Measurements from ENCODE around the gene DUSP14.

DUSP14 gene

GRCh38 chr17:37493249-37494027, 3.7 kb downstream of the DUSP14 start:
- DNase-seq (ENCODE audit: low read depth), result peak; percentile 96
- TF ChIP-seq CTCF (IDR thresholded peaks at IDR 0.05; ENCODE audit: insufficient read depth, low read depth, low read length, missing control alignments), result no peak
- H3K4me3 ChIP-seq (ENCODE audit: low read length), result no peak overlapping the region

GRCh38 chr17:37494401-37494831, 4.7 kb downstream of the DUSP14 start:
- no peak for TF ChIP-seq CTCF (IDR thresholded peaks at IDR 0.05; ENCODE audit: insufficient read depth, low read depth, low read length, missing control alignments)
- H3K4me3 ChIP-seq (ENCODE audit: low read length), result no peak overlapping the region
- DNase-seq (ENCODE audit: low read depth), result no peak

GRCh38 chr17:37494971-37495370, 5.3 kb downstream of the DUSP14 start:
- no peak for DNase-seq (ENCODE audit: low read depth)
- no peak overlapping the region for H3K4me3 ChIP-seq (ENCODE audit: low read length)
- no peak for TF ChIP-seq CTCF (IDR thresholded peaks at IDR 0.05; ENCODE audit: insufficient read depth, low read depth, low read length, missing control alignments)

- no peak overlapping the region for H3K4me3 ChIP-seq (ENCODE audit: low read length)
- no peak for TF ChIP-seq CTCF (IDR thresholded peaks at IDR 0.05; ENCODE audit: insufficient read depth, low read depth, low read length, missing control alignments)
- no peak for DNase-seq (ENCODE audit: low read depth)
Measured at GRCh38 chr17:37500378-37500777, 10.7 kb downstream of the DUSP14 start.

GRCh38 chr17:37502009-37502936, 12.6 kb downstream of the DUSP14 start:
- DNase-seq (ENCODE audit: low read depth), result no peak
- H3K4me3 ChIP-seq (ENCODE audit: low read length), result no peak overlapping the region
- TF ChIP-seq CTCF (IDR thresholded peaks at IDR 0.05; ENCODE audit: insufficient read depth, low read depth, low read length, missing control alignments), result no peak

GRCh38 chr17:37503148-37503547, 13.5 kb downstream of the DUSP14 start:
- DNase-seq (ENCODE audit: low read depth), result no peak
- TF ChIP-seq CTCF (IDR thresholded peaks at IDR 0.05; ENCODE audit: insufficient read depth, low read depth, low read length, missing control alignments), result no peak
- H3K4me3 ChIP-seq (ENCODE audit: low read length), result no peak overlapping the region

All from epithelial cell of esophagus (primary cell).